ENCODE measurements around the gene OR11A1. TPM values are rescaled to one million over a fixed set of nuclear protein-coding genes. Genes with fewer than 3 reads are reported as not detected.

Gene OR11A1
- total RNA-seq, 2 donors from 2014 or later = 0.23 TPM; not detected in 1

DNA sequence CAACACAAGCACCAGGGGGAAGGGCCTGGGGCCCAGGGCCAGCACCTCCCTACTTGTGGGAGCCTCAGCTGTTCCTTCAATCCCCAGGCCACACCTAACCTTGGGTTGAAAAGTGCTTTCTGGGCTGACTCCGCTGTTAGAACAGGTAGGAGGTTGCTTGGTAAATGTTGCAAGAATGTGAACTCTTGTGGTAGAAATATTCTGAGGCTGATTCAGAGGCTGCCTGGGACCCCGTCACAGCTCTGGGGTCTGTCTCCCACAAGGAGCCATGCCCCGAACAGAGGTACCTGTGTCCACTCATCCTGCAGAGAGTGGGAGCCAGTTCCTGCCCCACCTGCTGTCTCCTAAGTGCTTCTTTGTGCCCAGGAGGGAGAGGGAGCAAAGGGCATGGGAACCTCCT lies 45.3 kb upstream of the OR11A1 start:
- Histone ChIP-seq H3K4me3 (no peak overlapping the region), H3K27ac (no peak overlapping the region), H3K36me3 (no peaks in the 10 kb centered on the region), H3K27me3 (replicated peaks; ENCODE audit: insufficient read depth) (no peaks in the 10 kb centered on the region), H3K9me3 (no peaks in the 10 kb centered on the region), H3K4me1 (replicated peaks) (no peaks in the 10 kb centered on the region)
- 88% methylated on average over 3 of the region's 3 CpGs for WGBS
- intact Hi-C loops (cut with DNase I) = no loop called here
- TF ChIP-seq POLR2A (IDR thresholded peaks at IDR 0.05) (no peak), POLR2AphosphoS5 (IDR thresholded peaks at IDR 0.05) (no peak)
- TF ChIP-seq, protein P1, sequence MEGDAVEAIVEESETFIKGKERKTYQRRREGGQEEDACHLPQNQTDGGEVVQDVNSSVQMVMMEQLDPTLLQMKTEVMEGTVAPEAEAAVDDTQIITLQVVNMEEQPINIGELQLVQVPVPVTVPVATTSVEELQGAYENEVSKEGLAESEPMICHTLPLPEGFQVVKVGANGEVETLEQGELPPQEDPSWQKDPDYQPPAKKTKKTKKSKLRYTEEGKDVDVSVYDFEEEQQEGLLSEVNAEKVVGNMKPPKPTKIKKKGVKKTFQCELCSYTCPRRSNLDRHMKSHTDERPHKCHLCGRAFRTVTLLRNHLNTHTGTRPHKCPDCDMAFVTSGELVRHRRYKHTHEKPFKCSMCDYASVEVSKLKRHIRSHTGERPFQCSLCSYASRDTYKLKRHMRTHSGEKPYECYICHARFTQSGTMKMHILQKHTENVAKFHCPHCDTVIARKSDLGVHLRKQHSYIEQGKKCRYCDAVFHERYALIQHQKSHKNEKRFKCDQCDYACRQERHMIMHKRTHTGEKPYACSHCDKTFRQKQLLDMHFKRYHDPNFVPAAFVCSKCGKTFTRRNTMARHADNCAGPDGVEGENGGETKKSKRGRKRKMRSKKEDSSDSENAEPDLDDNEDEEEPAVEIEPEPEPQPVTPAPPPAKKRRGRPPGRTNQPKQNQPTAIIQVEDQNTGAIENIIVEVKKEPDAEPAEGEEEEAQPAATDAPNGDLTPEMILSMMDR (IDR thresholded peaks at IDR 0.05) = no peak
- no peak for DNase-seq (ENCODE audit: low spot score)

DNA sequence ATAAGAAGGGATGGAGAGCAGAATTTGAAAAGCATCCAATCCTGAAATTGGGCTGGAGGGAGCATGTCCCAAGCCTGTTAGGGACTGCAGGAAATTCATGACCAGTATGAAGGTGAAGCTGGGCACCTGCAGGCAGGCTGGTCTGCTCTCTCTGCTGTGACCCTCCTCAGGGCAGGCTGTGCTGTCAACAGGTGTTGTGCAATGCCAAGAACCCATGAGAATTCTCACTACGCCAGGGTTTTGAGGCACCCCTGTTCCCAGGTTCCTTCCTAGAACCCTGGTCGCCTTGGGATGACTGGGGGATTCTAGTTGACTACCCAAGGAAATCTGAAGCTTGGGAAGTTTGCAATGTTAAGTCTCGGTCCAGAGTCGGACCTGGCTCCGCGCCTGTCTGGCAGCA lies 44.2 kb upstream of the OR11A1 start:
- Histone ChIP-seq H3K27ac (no peak overlapping the region), H3K36me3 (no peaks in the 10 kb centered on the region), H3K9me3 (no peaks in the 10 kb centered on the region), H3K4me1 (replicated peaks) (no peaks in the 10 kb centered on the region), H3K4me3 (no peak overlapping the region), H3K27me3 (replicated peaks; ENCODE audit: insufficient read depth) (no peaks in the 10 kb centered on the region)
- DNase-seq (ENCODE audit: low spot score) = no peak
- intact Hi-C loops (cut with DNase I) = no loop called here
- 89% methylated on average over 6 of the region's 6 CpGs for WGBS
- TF ChIP-seq POLR2A (IDR thresholded peaks at IDR 0.05) = no peak
- TF ChIP-seq, protein P1 (IDR thresholded peaks at IDR 0.05) = no peak

DNA sequence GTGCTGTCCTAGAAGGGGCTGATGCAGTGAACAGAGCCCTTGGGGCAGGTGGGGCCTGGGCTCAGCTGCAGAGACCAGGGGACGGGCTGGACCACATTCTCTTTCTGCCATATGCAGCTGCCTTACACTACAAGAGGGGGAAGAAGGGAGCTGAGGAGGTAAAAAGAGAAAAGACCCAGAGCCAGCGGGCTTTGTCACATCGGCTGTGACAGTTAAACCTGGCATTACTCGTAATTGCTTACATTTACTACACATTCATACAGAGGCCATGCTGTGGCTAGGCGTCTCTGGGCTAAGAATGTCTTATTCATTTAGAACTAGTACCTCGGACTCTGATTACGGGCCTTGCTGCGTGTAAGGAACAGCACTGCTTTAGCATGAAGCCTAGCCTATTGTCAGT lies 43.7 kb upstream of the OR11A1 start:
- no peak for TF ChIP-seq POLR2A (IDR thresholded peaks at IDR 0.05)
- no peaks in the 10 kb centered on the region for H3K36me3 ChIP-seq
- 79% methylated on average over 8 of the region's 8 CpGs for WGBS
- no peak for DNase-seq (ENCODE audit: low spot score)
- H3K4me1 ChIP-seq (replicated peaks) = no peaks in the 10 kb centered on the region
- no peaks in the 10 kb centered on the region for H3K27me3 ChIP-seq (replicated peaks; ENCODE audit: insufficient read depth)
- H3K9me3 ChIP-seq = no peaks in the 10 kb centered on the region
- H3K4me3 ChIP-seq = no peak overlapping the region
- intact Hi-C loops (cut with DNase I) = no loop called here
- no peak overlapping the region for H3K27ac ChIP-seq

DNA sequence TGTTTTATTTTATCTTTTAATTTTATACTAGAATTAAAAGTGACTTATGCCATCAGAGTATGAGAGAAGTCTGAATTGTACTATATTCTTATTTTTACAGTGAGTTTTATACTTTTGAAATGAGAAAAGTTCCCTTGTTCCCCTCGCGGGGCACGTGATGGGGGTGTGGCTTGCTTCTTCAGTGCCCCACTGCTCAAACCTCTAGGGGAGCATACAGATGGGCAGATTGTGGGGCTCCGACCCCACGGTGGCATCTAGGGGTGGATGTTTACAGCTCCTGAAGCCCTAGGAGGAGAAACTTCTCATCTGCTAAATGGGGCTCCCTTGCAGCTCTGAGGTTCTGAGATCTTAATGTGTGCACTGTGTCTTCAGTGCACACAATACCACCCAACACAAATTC lies 42.8 kb upstream of the OR11A1 start:
- H3K27ac ChIP-seq = no peak overlapping the region
- H3K27me3 ChIP-seq (replicated peaks; ENCODE audit: insufficient read depth) = no peaks in the 10 kb centered on the region
- no peaks in the 10 kb centered on the region for H3K9me3 ChIP-seq
- TF ChIP-seq POLR2AphosphoS5 (IDR thresholded peaks at IDR 0.05) = no peak
- TF ChIP-seq, protein P1 (IDR thresholded peaks at IDR 0.05) = no peak
- no peak for TF ChIP-seq POLR2A (IDR thresholded peaks at IDR 0.05)
- no peaks in the 10 kb centered on the region for H3K36me3 ChIP-seq
- no peak overlapping the region for H3K4me3 ChIP-seq
- H3K4me1 ChIP-seq (replicated peaks) = no peaks in the 10 kb centered on the region
- no peak for DNase-seq (ENCODE audit: low spot score)
- intact Hi-C loops (cut with DNase I) = no loop called here
- WGBS = 83% methylated on average over 5 of the region's 5 CpGs

DNA sequence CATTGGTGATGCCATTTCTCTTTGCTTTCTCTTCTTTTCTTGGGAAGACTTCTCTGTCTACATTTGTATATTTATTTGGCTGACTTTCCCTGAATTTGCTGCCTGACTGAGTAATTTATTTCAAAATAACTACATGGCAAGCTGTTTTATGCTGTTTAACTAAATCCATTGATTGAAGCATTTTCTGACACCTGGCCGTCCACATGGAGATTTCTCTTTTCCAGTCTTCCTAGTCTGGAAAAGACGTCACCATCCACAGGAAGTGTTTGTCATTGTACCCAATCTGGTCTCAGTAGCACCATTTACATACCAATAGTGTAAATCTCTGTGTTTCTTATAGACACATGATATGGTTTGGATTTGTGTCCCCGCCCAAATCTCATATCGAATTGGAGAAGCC lies 40.1 kb upstream of the OR11A1 start:
- Histone ChIP-seq H3K9me3 (no peaks in the 10 kb centered on the region), H3K36me3 (no peaks in the 10 kb centered on the region), H3K27ac (no peak overlapping the region), H3K27me3 (replicated peaks; ENCODE audit: insufficient read depth) (no peaks in the 10 kb centered on the region), H3K4me1 (replicated peaks) (no peaks in the 10 kb centered on the region), H3K4me3 (no peak overlapping the region)
- WGBS = 86% methylated on average over 4 of the region's 4 CpGs
- no peak for TF ChIP-seq POLR2A (IDR thresholded peaks at IDR 0.05)
- TF ChIP-seq, protein P1 (IDR thresholded peaks at IDR 0.05) = no peak
- DNase-seq (ENCODE audit: low spot score) = no peak
- intact Hi-C loops (cut with DNase I) = no loop called here
